WI38 (cell line): ENCODE measurements around the gene TUBGCP6.
A peak's percentile ranks its signal among the peaks of the same experiment; 100 is the strongest.

ENCODE experiments used
- H3K4me3 ChIP-seq: 2 replicates; pipeline ENCODE4 v1.5.1; 2011; ENCODE audit warnings: low read depth, mild to moderate bottlenecking, control low read depth, low read length
- TF ChIP-seq, protein P1 (sequence below): IDR thresholded peaks from 2 replicates; pipeline ENCODE4 v1.5.1; 2012; ENCODE audit warnings: low read depth, mild to moderate bottlenecking, control low read depth, low read length

The TUBGCP6 gene

DNA sequence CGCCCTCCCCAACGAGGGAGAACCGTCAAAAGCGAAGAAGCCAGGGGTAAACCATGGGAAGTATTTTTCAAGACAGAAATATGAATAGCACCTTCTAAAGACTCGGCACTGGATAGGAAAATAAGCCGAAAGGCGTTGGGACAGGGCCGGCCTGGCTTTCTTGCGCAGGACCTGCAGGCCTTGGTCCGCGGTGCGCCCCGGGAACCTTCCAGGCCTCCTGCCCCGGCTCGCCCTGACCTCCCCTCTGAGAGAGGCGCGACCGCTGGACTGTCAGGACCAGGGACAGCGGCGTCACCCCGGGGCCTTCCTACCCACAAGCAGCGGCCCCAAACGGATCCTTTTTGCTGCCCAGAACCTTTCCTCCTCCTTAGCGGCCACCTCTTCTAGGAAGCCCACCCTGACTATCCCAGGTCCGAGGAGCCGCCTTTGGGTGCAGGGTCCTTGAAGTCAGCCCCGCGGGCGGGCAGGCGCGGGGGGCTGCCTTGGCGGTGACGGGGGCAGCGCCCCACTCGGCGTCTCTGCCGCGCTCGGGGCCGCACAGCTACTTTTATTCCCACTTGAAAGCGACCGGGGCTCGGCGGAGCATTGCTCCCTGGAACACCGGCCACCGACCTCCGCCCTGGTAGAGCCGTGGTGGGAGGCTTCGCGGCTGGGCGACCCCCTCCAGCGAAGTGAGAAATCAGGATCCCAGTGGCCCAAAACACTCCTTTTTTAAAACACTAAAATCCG, 26.0 kb upstream of the TUBGCP6 start:
- H3K4me3 ChIP-seq: peak overlapping the region; percentile 59
- TF ChIP-seq, protein P1, sequence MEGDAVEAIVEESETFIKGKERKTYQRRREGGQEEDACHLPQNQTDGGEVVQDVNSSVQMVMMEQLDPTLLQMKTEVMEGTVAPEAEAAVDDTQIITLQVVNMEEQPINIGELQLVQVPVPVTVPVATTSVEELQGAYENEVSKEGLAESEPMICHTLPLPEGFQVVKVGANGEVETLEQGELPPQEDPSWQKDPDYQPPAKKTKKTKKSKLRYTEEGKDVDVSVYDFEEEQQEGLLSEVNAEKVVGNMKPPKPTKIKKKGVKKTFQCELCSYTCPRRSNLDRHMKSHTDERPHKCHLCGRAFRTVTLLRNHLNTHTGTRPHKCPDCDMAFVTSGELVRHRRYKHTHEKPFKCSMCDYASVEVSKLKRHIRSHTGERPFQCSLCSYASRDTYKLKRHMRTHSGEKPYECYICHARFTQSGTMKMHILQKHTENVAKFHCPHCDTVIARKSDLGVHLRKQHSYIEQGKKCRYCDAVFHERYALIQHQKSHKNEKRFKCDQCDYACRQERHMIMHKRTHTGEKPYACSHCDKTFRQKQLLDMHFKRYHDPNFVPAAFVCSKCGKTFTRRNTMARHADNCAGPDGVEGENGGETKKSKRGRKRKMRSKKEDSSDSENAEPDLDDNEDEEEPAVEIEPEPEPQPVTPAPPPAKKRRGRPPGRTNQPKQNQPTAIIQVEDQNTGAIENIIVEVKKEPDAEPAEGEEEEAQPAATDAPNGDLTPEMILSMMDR: no peak

DNA sequence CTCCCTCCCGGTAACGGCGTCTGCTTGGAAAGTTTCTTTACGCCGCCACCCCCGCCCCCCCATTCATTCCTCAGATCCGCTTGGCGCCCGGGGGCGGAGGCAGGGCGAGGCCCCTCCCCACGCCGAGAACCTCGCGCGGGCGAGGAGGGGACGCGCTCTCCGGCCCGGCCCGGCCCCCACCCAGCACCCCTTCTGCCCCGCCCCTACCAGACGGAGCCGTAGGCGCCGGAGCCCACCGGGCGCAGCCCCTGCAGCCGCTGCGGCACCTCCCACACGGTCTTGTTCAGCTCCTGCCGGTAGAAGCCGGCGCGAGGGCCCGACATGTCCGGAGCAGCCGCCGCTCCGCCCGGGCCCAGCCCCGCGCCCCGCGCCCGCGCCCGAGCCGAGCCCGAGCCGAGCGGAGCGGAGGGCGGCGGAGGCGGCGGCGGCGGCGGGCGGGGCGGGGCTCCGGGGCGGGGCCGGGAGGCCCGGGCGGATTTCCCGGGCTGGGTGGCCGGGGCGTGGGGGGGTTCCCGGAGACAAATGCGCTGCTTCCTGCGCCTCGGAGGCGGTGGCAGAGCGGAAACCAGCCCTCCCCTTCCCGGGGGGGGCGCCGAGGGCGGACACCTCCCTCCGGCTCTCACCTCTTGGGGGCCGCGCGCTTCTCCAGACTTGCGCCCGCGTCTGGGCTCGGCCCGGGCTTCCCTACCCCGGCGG, 25.3 kb upstream of the TUBGCP6 start, which contains the start of gene MAPK11:
Gene MAPK11 (minus strand): TSS at position 411 of the 696 bp plus-strand sequence. CDS start 88 bp downstream, at position 323.
- TF ChIP-seq, protein P1: no peak
- H3K4me3 ChIP-seq: peak within 1 kb of the TSS; percentile 59

DNA sequence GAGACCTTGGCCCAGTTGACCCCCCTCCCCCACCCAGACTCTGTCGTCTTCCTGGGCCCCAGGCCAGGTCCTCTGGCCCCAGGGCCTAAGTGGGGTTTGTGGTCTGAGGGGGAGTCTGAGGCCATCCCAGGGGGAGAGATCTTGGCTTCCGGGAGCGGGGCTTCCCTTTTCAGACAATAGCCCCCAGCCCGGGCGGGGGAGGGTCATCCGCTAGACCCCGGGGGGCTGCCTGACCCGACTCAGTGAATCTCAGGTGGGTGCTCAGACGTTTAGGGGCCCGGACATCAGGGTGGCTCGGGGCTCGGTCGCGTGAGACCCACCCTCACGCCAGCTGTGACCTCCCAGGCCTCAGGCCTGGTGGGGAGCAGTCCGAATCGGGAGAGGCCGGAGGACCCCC, 24.7 kb upstream of the TUBGCP6 start:
- TF ChIP-seq, protein P1: no peak
- H3K4me3 ChIP-seq: peak overlapping the region; percentile 59

DNA sequence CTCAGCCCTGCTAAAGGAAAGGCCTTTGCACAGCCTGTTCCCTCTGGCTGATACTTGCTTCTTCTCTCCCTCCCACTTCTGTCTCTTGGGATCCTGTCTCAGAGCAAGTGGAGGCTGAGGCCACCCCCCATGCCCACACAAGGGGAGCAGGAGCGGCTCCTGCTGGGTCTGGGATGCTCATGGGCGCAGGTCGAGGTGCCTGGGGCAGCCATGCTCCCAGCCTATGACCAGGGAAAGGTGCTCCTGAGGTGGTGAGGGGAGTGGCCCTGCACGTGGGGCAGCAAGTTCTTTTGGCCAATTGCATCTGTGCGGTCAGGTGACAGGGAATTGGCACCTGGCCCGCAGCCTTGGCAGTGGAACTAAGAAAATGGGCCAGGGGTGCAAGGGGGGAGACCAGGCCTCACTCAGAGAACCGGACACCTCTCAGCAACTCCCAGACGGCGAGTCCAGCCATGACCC, 23.9 kb upstream of the TUBGCP6 start:
- no peak overlapping the region for H3K4me3 ChIP-seq
- TF ChIP-seq, protein P1: no peak

DNA sequence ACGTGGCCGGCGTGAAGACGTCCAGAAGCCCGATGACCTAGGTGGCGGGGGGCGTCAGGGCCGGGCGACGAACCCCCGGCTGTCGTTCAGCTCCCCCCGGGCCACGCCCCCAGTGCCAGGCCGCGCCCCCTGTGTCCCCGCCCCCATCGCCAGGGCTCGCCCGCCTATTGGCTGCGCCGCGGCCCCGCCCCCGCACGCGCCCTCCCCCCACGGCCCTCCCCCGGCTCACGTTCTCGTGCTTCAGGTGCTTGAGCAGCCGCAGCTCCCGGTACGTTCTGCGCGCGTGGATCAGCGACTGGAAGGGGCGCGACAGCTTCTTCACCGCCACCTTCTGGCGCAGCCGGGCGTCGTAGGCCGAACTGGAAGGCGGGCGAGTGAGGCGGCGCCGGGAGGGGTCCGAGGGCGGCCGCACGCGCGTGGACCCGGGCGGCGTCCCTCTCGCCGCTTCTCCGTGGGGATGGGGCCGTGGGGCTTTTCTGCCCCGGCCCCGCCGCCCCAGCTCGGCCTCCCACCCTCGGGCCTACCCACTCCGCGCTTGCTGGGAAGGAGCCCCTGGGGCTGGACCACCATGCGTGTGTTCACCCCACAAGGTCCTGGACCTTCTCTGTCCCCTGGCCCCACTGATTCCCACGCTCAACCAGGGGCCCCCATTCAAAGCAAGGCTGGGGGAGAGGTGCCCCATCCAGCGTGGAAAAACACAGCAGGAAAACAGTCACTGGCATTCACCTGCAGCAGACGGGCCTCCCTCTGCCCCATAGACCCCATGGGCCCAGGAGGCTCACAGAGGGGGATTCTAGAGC, 23.0 kb upstream of the TUBGCP6 start:
- peak overlapping the region; percentile 35 for H3K4me3 ChIP-seq
- TF ChIP-seq, protein P1: no peak

DNA sequence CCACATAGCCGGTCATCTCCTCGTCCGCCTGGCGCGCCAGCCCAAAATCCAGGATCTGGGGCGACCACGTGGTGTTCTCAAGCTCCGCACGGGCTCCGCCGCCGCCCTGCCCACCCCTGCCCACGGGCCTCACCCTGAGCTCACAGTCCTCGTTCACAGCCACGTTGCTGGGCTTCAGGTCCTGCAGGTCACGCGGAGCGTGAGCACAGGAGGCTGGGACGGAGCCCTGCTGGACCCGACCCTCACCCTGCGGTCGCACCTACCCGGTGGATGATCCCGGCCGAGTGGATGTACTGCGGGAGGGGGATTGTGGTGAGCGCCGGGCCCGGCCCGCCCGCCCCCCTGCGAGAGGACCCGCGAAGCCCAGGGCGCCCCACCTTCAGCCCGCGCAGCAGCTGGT, 22.2 kb upstream of the TUBGCP6 start:
- TF ChIP-seq, protein P1: no peak
- H3K4me3 ChIP-seq: no peak overlapping the region
